Measurements from ENCODE around the gene GOLGA6L25.
"Not testable (repeated sequence)": the region's sequence is repeated elsewhere in the genome, so short reads cannot be mapped to it uniquely, and the experiment has no call there.

GOLGA6L25 gene

GRCh38 chr15:28598209-28598608 lies 44.8 kb downstream of the GOLGA6L25 start:
- H3K4me3 ChIP-seq (ENCODE audit: extremely low read depth, insufficient read depth, low read length, poor library complexity, severe bottlenecking); H3K9me3 ChIP-seq (ENCODE audit: control insufficient read depth, low read length); H3K36me3 ChIP-seq (ENCODE audit: control insufficient read depth, insufficient read depth, low read length); H3K27ac ChIP-seq (ENCODE audit: low read depth, low read length, severe bottlenecking); H3K4me1 ChIP-seq (ENCODE audit: control insufficient read depth, insufficient read depth, low read length, poor library complexity, severe bottlenecking): not testable (repeated sequence)
- WGBS, 2 experiments (ENCODE audit: insufficient coverage in 2 of 2) = no CpG with 5 or more reads among the region's 8 CpGs

- H3K9me3 ChIP-seq (ENCODE audit: control insufficient read depth, low read length); H3K27ac ChIP-seq (ENCODE audit: low read depth, low read length, severe bottlenecking); H3K36me3 ChIP-seq (ENCODE audit: control insufficient read depth, insufficient read depth, low read length); H3K4me3 ChIP-seq (ENCODE audit: extremely low read depth, insufficient read depth, low read length, poor library complexity, severe bottlenecking); H3K4me1 ChIP-seq (ENCODE audit: control insufficient read depth, insufficient read depth, low read length, poor library complexity, severe bottlenecking): not testable (repeated sequence)
- no CpG with 5 or more reads among the region's 9 CpGs for WGBS, 2 experiments (ENCODE audit: insufficient coverage in 2 of 2)
These were observed 48.8 kb downstream of the GOLGA6L25 start for GRCh38 chr15:28602152-28602551.

All from mesodermal cell (in vitro differentiated cells).